ENCODE measurements around the gene KCND1.

KCND1 gene

DNA sequence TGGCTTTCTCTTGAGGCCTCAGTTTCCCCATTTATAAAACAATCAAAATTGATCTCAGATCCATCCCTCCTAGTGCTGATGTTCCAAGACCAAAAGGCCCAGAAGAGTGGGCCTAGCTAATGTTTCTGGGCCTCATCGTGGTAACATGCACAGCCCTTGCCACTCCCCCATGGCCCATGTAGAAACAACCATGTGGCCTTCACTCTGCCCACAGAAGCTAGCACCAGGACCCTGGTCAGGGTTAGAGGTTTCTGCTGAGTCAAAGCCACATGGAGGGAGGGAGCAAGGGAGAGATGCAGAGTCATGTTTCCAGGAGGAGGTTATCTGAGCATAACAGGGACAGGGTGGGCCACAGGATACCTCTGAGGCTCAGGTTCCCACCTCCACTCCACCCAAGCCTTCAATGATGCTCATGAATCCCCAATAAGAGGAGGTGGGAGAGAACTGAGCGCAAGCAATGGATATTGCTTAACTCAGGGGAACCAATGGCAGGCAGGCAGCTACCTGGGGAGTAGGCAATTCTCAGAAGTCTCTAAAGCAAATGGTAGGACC is 31.2 kb downstream of the KCND1 start:
- Histone ChIP-seq H3K4me3 (ENCODE audit: low read length) (no peak overlapping the region), H2AFZ (ENCODE audit: low read depth, low read length) (no peak overlapping the region), H3K9me3 (ENCODE audit: low read length) (no peaks in the 10 kb centered on the region), H3K36me3 (ENCODE audit: insufficient read depth, low read length) (peaks cover 14% of the 10 kb centered on the region), H3K27me3 (ENCODE audit: insufficient read depth, low read length) (no peaks in the 10 kb centered on the region), H3K4me1 (ENCODE audit: insufficient read depth, low read length) (no peaks in the 10 kb centered on the region)

DNA sequence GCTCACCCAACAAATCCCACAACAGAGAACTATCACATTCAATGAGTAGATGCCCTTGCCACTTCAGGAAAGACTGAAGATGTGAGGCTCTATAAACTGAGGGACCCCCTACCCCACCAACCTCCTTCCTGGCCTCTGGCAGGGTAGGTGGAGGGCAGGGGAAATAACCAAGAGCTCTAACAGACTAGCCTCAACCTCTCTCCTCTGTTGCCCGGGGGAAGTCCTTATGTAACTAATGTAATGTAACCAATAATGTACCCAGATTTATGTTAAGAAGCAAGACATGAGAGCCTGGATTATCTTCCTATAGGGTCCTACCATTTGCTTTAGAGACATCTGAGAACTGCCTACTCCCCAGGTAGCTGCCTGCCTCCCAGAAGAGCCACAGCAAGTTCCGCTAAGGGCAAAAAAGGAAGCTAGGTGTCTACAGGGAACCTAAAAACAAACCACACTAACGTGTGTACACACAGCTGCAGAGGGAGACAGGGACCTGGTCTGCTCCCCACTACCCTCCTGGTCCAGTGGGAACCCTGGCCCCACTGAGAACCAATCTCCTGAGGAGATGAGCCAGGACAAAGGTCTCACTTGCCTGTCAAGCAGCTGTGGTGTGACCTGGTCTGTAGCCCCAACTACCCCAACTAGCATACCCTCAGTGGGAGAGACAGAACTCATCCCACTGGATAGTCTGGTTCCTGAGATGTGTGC is 32.0 kb downstream of the KCND1 start:
- Histone ChIP-seq H3K4me1 (ENCODE audit: insufficient read depth, low read length) (no peaks in the 10 kb centered on the region), H3K36me3 (ENCODE audit: insufficient read depth, low read length) (peaks cover 14% of the 10 kb centered on the region), H3K9me3 (ENCODE audit: low read length) (no peaks in the 10 kb centered on the region), H3K27me3 (ENCODE audit: insufficient read depth, low read length) (no peaks in the 10 kb centered on the region), H3K4me3 (ENCODE audit: low read length) (no peak overlapping the region), H2AFZ (ENCODE audit: low read depth, low read length) (no peak overlapping the region)

DNA sequence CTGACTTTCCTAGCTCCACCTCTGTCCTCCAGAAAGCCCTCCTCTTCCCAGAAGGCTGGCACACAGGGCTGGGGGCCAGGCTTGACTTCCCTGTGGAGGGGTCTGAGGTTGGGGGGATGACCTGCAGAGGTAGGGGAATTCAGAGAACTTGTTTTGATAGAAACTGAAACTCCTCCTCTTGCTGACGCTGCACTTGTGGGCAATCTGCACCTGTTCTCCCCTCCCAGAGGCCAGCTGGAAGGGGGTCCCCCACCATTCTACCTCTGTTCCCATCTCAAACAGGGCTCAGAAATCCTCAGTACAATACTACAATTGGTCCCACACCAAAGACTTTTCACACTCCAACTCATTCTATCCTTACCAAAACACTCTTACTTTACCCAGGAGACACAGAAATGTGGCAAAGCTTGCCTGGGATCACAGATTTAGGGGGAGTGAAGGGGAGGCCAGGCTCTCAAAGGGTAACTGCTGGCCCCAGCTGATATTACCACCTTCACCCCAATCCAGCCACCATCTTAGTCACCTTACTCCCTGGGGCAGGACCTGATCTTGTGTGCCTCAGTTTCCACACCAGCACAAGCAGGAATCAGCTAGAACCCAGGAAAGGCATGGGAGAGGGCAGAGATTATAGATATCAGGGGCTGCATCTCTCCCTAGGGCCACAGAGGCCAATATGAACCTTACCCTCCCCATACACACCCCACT is 32.8 kb downstream of the KCND1 start:
- Histone ChIP-seq H3K4me1 (ENCODE audit: insufficient read depth, low read length) (no peaks in the 10 kb centered on the region), H2AFZ (ENCODE audit: low read depth, low read length) (no peak overlapping the region), H3K36me3 (ENCODE audit: insufficient read depth, low read length) (peaks cover 17% of the 10 kb centered on the region), H3K4me3 (ENCODE audit: low read length) (no peak overlapping the region), H3K27me3 (ENCODE audit: insufficient read depth, low read length) (no peaks in the 10 kb centered on the region), H3K9me3 (ENCODE audit: low read length) (no peaks in the 10 kb centered on the region)

- Histone ChIP-seq H3K27me3 (ENCODE audit: insufficient read depth, low read length) (no peaks in the 10 kb centered on the region), H3K36me3 (ENCODE audit: insufficient read depth, low read length) (peaks cover 14% of the 10 kb centered on the region), H3K4me1 (ENCODE audit: insufficient read depth, low read length) (no peaks in the 10 kb centered on the region), H2AFZ (ENCODE audit: low read depth, low read length) (no peak overlapping the region), H3K4me3 (ENCODE audit: low read length) (no peak overlapping the region), H3K9me3 (ENCODE audit: low read length) (no peaks in the 10 kb centered on the region)
Measured at GRCh38 chrX:48937054-48937907, 34.4 kb downstream of the KCND1 start.

DNA sequence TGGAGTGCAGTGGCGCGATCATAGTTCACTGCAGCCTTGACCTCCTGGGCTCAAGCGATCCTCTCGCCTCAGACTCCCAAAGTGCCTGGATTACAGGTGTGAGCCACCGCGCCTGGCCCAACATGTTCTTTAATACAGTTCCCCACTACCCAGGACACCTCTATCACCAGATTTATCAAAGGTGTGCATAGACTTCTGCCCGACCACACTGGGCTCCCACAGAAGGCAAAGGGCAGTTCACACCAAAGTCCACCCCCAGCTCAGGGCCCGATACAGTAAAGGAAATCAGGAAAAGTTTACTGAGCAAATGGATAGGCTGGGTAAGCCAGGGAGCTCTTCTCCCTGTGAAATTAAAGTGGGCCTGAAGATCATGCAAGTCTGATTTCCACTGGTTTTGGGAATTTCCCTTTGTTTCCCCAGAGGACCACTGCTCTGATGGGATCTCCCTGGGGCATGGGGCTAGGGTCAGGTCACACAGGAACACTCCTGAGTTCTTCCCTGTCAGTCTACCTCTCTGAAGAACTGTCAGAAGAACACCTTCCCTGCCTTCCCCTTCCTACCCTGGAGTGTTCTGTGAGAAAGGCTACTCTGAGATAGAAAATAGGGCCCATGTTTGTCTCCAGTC is 35.1 kb downstream of the KCND1 start:
- Histone ChIP-seq H3K4me1 (ENCODE audit: insufficient read depth, low read length) (no peaks in the 10 kb centered on the region), H3K36me3 (ENCODE audit: insufficient read depth, low read length) (peaks cover 14% of the 10 kb centered on the region), H3K4me3 (ENCODE audit: low read length) (no peak overlapping the region), H3K27me3 (ENCODE audit: insufficient read depth, low read length) (no peaks in the 10 kb centered on the region), H2AFZ (ENCODE audit: low read depth, low read length) (no peak overlapping the region), H3K9me3 (ENCODE audit: low read length) (no peaks in the 10 kb centered on the region)

- Histone ChIP-seq H3K36me3 (ENCODE audit: insufficient read depth, low read length) (peaks cover 14% of the 10 kb centered on the region), H3K9me3 (ENCODE audit: low read length) (no peaks in the 10 kb centered on the region), H2AFZ (ENCODE audit: low read depth, low read length) (no peak overlapping the region), H3K4me1 (ENCODE audit: insufficient read depth, low read length) (no peaks in the 10 kb centered on the region), H3K27me3 (ENCODE audit: insufficient read depth, low read length) (no peaks in the 10 kb centered on the region), H3K4me3 (ENCODE audit: low read length) (no peak overlapping the region)
Measured at GRCh38 chrX:48935301-48935670, 36.4 kb downstream of the KCND1 start.

DNA sequence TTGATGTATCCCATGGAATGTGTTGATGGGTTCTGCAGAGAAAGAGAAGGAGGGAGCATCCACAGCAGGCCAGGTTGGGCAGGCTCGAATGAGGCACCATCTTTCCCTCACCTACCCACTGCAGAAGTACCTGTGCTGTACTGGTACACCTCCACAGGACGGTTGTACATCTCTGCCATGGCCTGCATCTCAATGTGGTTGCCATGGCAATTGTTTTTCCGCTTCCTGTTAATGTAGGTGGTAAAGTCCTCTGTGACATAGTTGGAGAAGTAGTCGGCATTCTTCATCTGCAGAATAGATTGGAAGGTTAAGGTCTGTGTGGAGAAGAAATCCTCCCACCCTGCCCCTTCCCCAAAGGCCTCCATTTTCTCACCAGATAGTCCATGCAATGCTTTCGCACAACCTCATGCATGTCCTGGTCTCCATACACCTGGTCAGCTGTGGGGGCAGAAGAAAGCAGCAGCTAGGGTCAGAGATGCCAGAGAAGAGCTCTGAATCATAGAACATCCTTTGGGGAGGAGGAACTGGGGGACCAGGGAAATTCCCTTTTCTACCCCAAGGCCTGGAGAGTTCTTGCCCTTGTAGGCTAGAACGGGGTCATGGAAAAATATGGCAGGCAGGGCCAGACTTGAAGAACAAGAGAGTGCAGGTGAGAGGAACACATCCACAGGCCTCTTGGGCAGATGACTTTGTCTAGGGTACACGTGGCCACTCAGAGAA is 36.9 kb downstream of the KCND1 start:
- no peak overlapping the region for H3K4me3 ChIP-seq (ENCODE audit: low read length)
- peaks cover 17% of the 10 kb centered on the region for H3K36me3 ChIP-seq (ENCODE audit: insufficient read depth, low read length)
- no peaks in the 10 kb centered on the region for H3K4me1 ChIP-seq (ENCODE audit: insufficient read depth, low read length)
- H2AFZ ChIP-seq (ENCODE audit: low read depth, low read length), result no peak overlapping the region
- H3K9me3 ChIP-seq (ENCODE audit: low read length), result no peaks in the 10 kb centered on the region
- H3K27me3 ChIP-seq (ENCODE audit: insufficient read depth, low read length), result no peaks in the 10 kb centered on the region

- Histone ChIP-seq H3K4me3 (ENCODE audit: low read length) (no peak overlapping the region), H3K4me1 (ENCODE audit: insufficient read depth, low read length) (no peaks in the 10 kb centered on the region), H2AFZ (ENCODE audit: low read depth, low read length) (no peak overlapping the region), H3K9me3 (ENCODE audit: low read length) (no peaks in the 10 kb centered on the region), H3K27me3 (ENCODE audit: insufficient read depth, low read length) (no peaks in the 10 kb centered on the region), H3K36me3 (ENCODE audit: insufficient read depth, low read length) (peaks cover 17% of the 10 kb centered on the region)
Measured at GRCh38 chrX:48933757-48934156, 37.9 kb downstream of the KCND1 start.

DNA sequence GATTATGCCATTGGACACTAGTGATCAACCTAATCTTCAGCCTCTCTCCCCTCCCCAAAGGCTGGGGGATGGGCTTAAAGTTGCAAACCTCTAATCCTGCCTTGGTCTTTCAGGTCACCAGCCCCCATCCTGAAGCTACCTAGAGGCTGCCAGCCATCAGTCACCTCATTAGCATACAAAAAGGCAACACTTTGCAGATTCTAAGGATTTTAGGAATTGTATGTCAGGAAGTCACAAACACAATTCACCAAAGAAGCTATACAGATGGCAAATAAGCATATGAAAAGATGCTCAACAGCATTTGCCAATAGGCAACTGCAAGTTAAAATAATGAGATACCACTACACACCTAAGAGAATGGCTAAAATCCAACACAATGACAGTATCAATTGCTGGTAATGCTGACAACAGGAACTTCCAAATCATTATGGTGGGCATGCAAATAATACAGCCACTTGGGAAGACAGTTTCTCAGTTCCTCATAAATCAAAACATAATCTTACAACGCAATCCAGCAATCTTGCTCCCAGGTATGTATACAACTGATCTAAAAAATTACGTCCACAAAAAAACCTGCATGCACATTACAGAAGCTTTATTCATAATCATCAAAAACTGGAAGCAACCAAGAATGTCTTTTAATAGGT is 43.8 kb downstream of the KCND1 start:
- H3K9me3 ChIP-seq (ENCODE audit: low read length), result no peaks in the 10 kb centered on the region
- H3K4me3 ChIP-seq (ENCODE audit: low read length), result no peak overlapping the region
- peaks cover 29% of the 10 kb centered on the region for H3K36me3 ChIP-seq (ENCODE audit: insufficient read depth, low read length)

GRCh38 chrX:48927123-48927522 is 44.5 kb downstream of the KCND1 start:
- H2AFZ ChIP-seq (ENCODE audit: low read depth, low read length), result no peak overlapping the region
- no peak overlapping the region for H3K4me3 ChIP-seq (ENCODE audit: low read length)
- H3K27me3 ChIP-seq (ENCODE audit: insufficient read depth, low read length), result no peaks in the 10 kb centered on the region
- H3K4me1 ChIP-seq (ENCODE audit: insufficient read depth, low read length), result peaks cover 5% of the 10 kb centered on the region
- peaks cover 31% of the 10 kb centered on the region for H3K36me3 ChIP-seq (ENCODE audit: insufficient read depth, low read length)
- no peaks in the 10 kb centered on the region for H3K9me3 ChIP-seq (ENCODE audit: low read length)

More for the DNA sequence above, 43.8 kb downstream of the KCND1 start:
- H3K4me1 ChIP-seq (ENCODE audit: insufficient read depth, low read length), result peaks cover 5% of the 10 kb centered on the region
- H3K27me3 ChIP-seq (ENCODE audit: insufficient read depth, low read length), result no peaks in the 10 kb centered on the region
- no peak overlapping the region for H2AFZ ChIP-seq (ENCODE audit: low read depth, low read length)

DNA sequence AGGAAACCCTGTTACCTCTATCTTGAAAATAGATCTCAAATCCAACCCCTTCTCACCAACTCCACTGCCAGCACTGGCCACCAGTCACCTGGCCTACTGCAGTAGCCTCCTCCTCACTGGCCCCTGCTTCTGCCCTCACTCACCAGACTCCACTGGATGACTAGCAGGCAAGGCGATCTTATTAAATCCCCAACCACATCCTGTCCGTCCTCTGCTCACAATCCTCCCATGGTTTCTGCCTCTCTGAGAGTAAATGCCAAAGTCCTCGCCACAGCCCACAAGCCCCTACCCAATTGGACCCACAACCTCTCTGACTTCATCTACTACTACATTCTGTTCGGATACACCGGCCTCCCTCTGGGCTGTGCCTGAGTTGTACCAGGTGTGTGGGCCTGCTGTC is 47.4 kb downstream of the KCND1 start:
- H3K9me3 ChIP-seq (ENCODE audit: low read length), result no peaks in the 10 kb centered on the region
- peaks cover 29% of the 10 kb centered on the region for H3K36me3 ChIP-seq (ENCODE audit: insufficient read depth, low read length)
- no peak overlapping the region for H2AFZ ChIP-seq (ENCODE audit: low read depth, low read length)
- H3K4me1 ChIP-seq (ENCODE audit: insufficient read depth, low read length), result peaks cover 23% of the 10 kb centered on the region
- no peak overlapping the region for H3K4me3 ChIP-seq (ENCODE audit: low read length)
- H3K27me3 ChIP-seq (ENCODE audit: insufficient read depth, low read length), result no peaks in the 10 kb centered on the region

GRCh38 chrX:48923771-48924170 is 47.9 kb downstream of the KCND1 start:
- no peak overlapping the region for H2AFZ ChIP-seq (ENCODE audit: low read depth, low read length)
- H3K9me3 ChIP-seq (ENCODE audit: low read length), result no peaks in the 10 kb centered on the region
- H3K4me1 ChIP-seq (ENCODE audit: insufficient read depth, low read length), result peaks cover 23% of the 10 kb centered on the region
- no peaks in the 10 kb centered on the region for H3K27me3 ChIP-seq (ENCODE audit: insufficient read depth, low read length)
- H3K4me3 ChIP-seq (ENCODE audit: low read length), result no peak overlapping the region
- H3K36me3 ChIP-seq (ENCODE audit: insufficient read depth, low read length), result peaks cover 29% of the 10 kb centered on the region

Measured in neuron (in vitro differentiated cells).